Endothelial cell of umbilical vein (primary cell): ENCODE data around the gene THSD4. TPM values are rescaled to one million over a fixed set of nuclear protein-coding genes. Genes with fewer than 3 reads are reported as not detected.

Experiments
- BruUV-seq: library from RNA; stranded (reverse); fragments of 400-500 nt; replicated peaks from 2 replicates; lab custom pipeline; 2021; lab: Mats Ljungman, UMichigan
- CTCF ChIA-PET: fragments of 300-600, 350-600 bp; sonication (Branson Sonifier 250); formaldehyde crosslinking; loops from one replicate; lab custom pipeline; 2021; ENCODE audit warnings: antibody characterized with exemption, inconsistent platforms; lab: Charles Lee
- POLR2A ChIA-PET: fragments of 300-600, 350-600 bp; sonication (Branson Sonifier 250); formaldehyde crosslinking; loops from one replicate; lab custom pipeline; 2021; ENCODE audit warnings: antibody characterized with exemption, inconsistent platforms; lab: Charles Lee
- DNase-seq: peaks from one replicate; pipeline ENCODE4 v3.0.0-alpha.2; 2011; ENCODE audit warnings: low read depth, low spot score
- FAIRE-seq: peaks from 2 replicates; lab custom pipeline; 2011; peaks lifted over from hg19 to GRCh38; lab: Jason Lieb, UNC
- H2AFZ ChIP-seq: 2 replicates; pipeline ENCODE4 v1.6.0; 2012; ENCODE audit warnings: low read depth, low read length, control low read depth, inconsistent platforms
- H3K27ac ChIP-seq: 2 replicates; pipeline ENCODE4 v1.5.1; 2011; ENCODE audit warnings: low read depth, mild to moderate bottlenecking, control low read depth, low read length, moderate library complexity; ENCODE audit not compliant: insufficient read depth
- H3K27me3 ChIP-seq, 2 experiments: 2 replicates each; pipeline versions ENCODE4 v1.6.0 to v1.6.1; 2011; ENCODE audit warnings: low read length in 2 of 2, mixed read lengths in 1 of 2; ENCODE audit not compliant: control insufficient read depth in 2 of 2, insufficient read depth in 2 of 2
- H3K36me3 ChIP-seq, 2 experiments: 2 replicates in 1 of 2; 3 replicates in 1 of 2; pipeline ENCODE4 v1.5.1; 2011; ENCODE audit warnings: low read length in 2 of 2, mild to moderate bottlenecking in 1 of 2, moderate library complexity in 1 of 2; ENCODE audit not compliant: control insufficient read depth in 2 of 2, insufficient read depth in 2 of 2; ENCODE audit errors: extremely low read depth in 1 of 2
- H3K4me1 ChIP-seq: 3 replicates; pipeline ENCODE4 v1.5.1; 2011; ENCODE audit warnings: mild to moderate bottlenecking, low read length; ENCODE audit not compliant: control insufficient read depth, insufficient read depth; ENCODE audit errors: extremely low read depth
- H3K4me2 ChIP-seq: 2 replicates; pipeline ENCODE4 v1.6.1; 2011; ENCODE audit warnings: low read length, control low read depth, mixed read lengths; ENCODE audit not compliant: insufficient read depth
- H3K4me3 ChIP-seq, 3 experiments: fragments of 200-600 bp in 1 of 3; sonication (generic), shearing (Covaris generic) in 1 of 3; replicated peaks in 1 of 3; 2 replicates each; pipeline ENCODE4 v1.5.1; 2011 to 2016; ENCODE audit warnings: control low read depth in 3 of 3, low read length in 3 of 3, mild to moderate bottlenecking in 2 of 3, inconsistent platforms in 1 of 3, low read depth in 1 of 3, moderate library complexity in 1 of 3; ENCODE audit not compliant: insufficient read depth in 1 of 3
- H3K79me2 ChIP-seq: 2 replicates; pipeline ENCODE4 v1.6.0; 2012; ENCODE audit warnings: low read length, inconsistent platforms; ENCODE audit not compliant: control insufficient read depth, insufficient read depth
- H3K9ac ChIP-seq: replicated peaks from 2 replicates; pipeline ENCODE3; 2011; ENCODE audit warnings: low read length, control low read depth; ENCODE audit not compliant: insufficient read depth; ENCODE audit errors: extremely low read depth
- H3K9me1 ChIP-seq: replicated peaks from 3 replicates; pipeline ENCODE4 v1.6.0; 2011; ENCODE audit warnings: mild to moderate bottlenecking, low read length; ENCODE audit not compliant: control insufficient read depth, insufficient read depth; ENCODE audit errors: extremely low read depth
- H3K9me3 ChIP-seq: replicated peaks from 2 replicates; pipeline ENCODE4 v1.5.1; 2012; ENCODE audit warnings: low read length, inconsistent platforms; ENCODE audit not compliant: control insufficient read depth, insufficient read depth
- H4K20me1 ChIP-seq: replicated peaks from 2 replicates; pipeline ENCODE3; 2011; ENCODE audit warnings: mild to moderate bottlenecking, low read length; ENCODE audit not compliant: control insufficient read depth, insufficient read depth; ENCODE audit errors: extremely low read depth
- CTCF ChIP-seq, 2 donors: IDR thresholded peaks; 1 replicate in 1 of 2; 2 replicates in 1 of 2; pipeline ENCODE4 v1.5.1; 2011; ENCODE audit warnings: low read length in 2 of 2, mild to moderate bottlenecking in 2 of 2, moderate library complexity in 2 of 2, control low read depth in 1 of 2, inconsistent platforms in 1 of 2, low read depth in 1 of 2; ENCODE audit not compliant: insufficient read depth in 1 of 2; ENCODE audit errors: extremely low read depth in 1 of 2
- EZH2 ChIP-seq: IDR thresholded peaks from 2 replicates; pipeline ENCODE4 v1.6.1; 2012; ENCODE audit warnings: borderline replicate concordance, low read depth, mild to moderate bottlenecking, moderate library complexity, low read length, inconsistent platforms; ENCODE audit not compliant: severe bottlenecking
- FOS ChIP-seq: IDR thresholded peaks from 2 replicates; pipeline ENCODE4 v1.6.1; 2011; ENCODE audit warnings: mild to moderate bottlenecking, low read length, moderate library complexity, borderline replicate concordance; ENCODE audit not compliant: insufficient read depth
- MAX ChIP-seq: IDR thresholded peaks from 2 replicates; pipeline ENCODE4 v1.6.1; 2011; ENCODE audit not compliant: insufficient read depth, insufficient read length
- MYC ChIP-seq: IDR thresholded peaks from one replicate; pipeline ENCODE4 v1.6.1; 2011; ENCODE audit warnings: mild to moderate bottlenecking, low read depth, low read length
- POLR2A ChIP-seq: IDR thresholded peaks from 2 replicates; pipeline ENCODE4 v1.6.1; 2012; ENCODE audit warnings: low read depth, mild to moderate bottlenecking, control low read depth, low read length
- POLR2AphosphoS5 ChIP-seq: IDR thresholded peaks from 2 replicates; pipeline ENCODE4 v1.6.1; 2012; ENCODE audit warnings: low read depth, mild to moderate bottlenecking, control low read depth, low read length, moderate library complexity; ENCODE audit not compliant: insufficient read depth
- dilution Hi-C: fragments of 300-500 bp; cut with MboI; formaldehyde crosslinking; loops from one replicate; pipeline ENCODE4 v1.15.0; 2019; ENCODE audit warnings: low sequenced_read_pairs; ENCODE audit not compliant: extremely low pct_ligation_motif_present
- intact Hi-C: fragments of 100-400 bp; cut with micrococcal nuclease; formaldehyde crosslinking; loops from one replicate; pipeline ENCODE4 v1.10.0; 2022
- polyA plus RNA-seq, 4 experiments: library from polyadenylated mRNA; depleted of rRNA in 3 of 4; stranded (reverse) in 3 of 4; unstranded in 1 of 4; fragments of >200 nt; gene quantifications; 2 replicates each; pipeline versions ENCODE4 v1.2.1 to v1.2.3, GENCODE V29; 2011 to 2012; ENCODE audit warnings: missing spikeins in 1 of 4
- total RNA-seq: library from RNA; stranded (reverse); gene quantifications from 2 replicates; pipeline ENCODE4 v1.2.3, GENCODE V29; 2021

Gene THSD4
- total and polyA plus RNA-seq, 2 donors (not counting 3 experiments of a cell fraction or from before 2014, with no cell fraction given) = 9.9 to 25.4 TPM

GRCh38 chr15:71228403-71228802, 113.1 kb downstream of the THSD4 start:
- no peaks in the 10 kb centered on the region for H3K4me1 ChIP-seq
- H4K20me1 ChIP-seq = no peaks in the 10 kb centered on the region
- DNase-seq (no peak), FAIRE-seq (no peak)
- H3K4me2 ChIP-seq = no peak overlapping the region
- dilution Hi-C loops = no loop called here
- no peaks in the 10 kb centered on the region for H3K9me1 ChIP-seq
- H3K27ac ChIP-seq = no peak overlapping the region
- no peaks in the 10 kb centered on the region for H3K9me3 ChIP-seq
- intact Hi-C loops = no loop called here
- H2AFZ ChIP-seq = no peak overlapping the region
- H3K4me3 ChIP-seq = no peak overlapping the region
- H3K79me2 ChIP-seq = no peaks in the 10 kb centered on the region
- TF ChIP-seq FOS (no peak), MYC (no peak), CTCF (IDR thresholded peaks at IDR 0.05; ENCODE audit: extremely low read depth in 1 of 2, insufficient read depth in 1 of 2, low read depth in 1 of 2, low read length in 2 of 2) (no peak), MAX (no peak), POLR2AphosphoS5 (no peak), POLR2A (no peak), EZH2 (no peak)
- ChIA-PET CTCF (interaction anchor here (1.4 kb wide), 1 partner anchor 12 kb away, joined by 3 read pairs; no protein-coding TSS in a partner anchor), POLR2A (no interaction called here)
- no TSS peak for BruUV-seq
- no peaks in the 10 kb centered on the region for H3K27me3 ChIP-seq
- H3K36me3 ChIP-seq = no peaks in the 10 kb centered on the region
- H3K9ac ChIP-seq = no peak overlapping the region
